Esophagus muscularis mucosa (tissue), 3 donors: ENCODE measurements around the gene ZWINT.

Experiments
- CTCF ChIP-seq, 3 experiments: fragments of 200-600 bp in 2 of 3; fragments of 450-650 bp in 1 of 3; sonication (generic) in 2 of 3; IDR thresholded peaks; one replicate each; pipeline ENCODE4 v1.5.1; 2017 to 2019; ENCODE audit warnings: antibody characterized with exemption in 3 of 3, mild to moderate bottlenecking in 2 of 3, moderate library complexity in 1 of 3
- POLR2A ChIP-seq: fragments of 450-650 bp; IDR thresholded peaks from one replicate; pipeline ENCODE4 v1.6.1; 2017; ENCODE audit warnings: antibody characterized with exemption, moderate library complexity, mild to moderate bottlenecking, low read depth

- TF ChIP-seq CTCF (IDR thresholded peaks at IDR 0.05) (no peak), POLR2A (no peak)
These were observed 1.2 kb downstream of the ZWINT start for GRCh38 chr10:56359837-56360236.
